Activated T-cell treated with anti-CD3 and anti-CD28 coated beads, Interleukin-2, amount 50 U/mL, for 72 hours (primary cell): ENCODE measurements around the gene CPN1. TPM values are rescaled to one million over a fixed set of nuclear protein-coding genes. Genes with fewer than 3 reads are reported as not detected.

Source experiments
- ATAC-seq, 2 donors: fragments of 150-1000 bp; cut with Tn5 transposase; replicated peaks in 1 of 2; 2 replicates each; pipeline ENCODE4 v1.10.0; 2021; ENCODE audit warnings: moderate library complexity in 2 of 2, mild to moderate bottlenecking in 1 of 2
- DNase-seq, 2 donors: peaks; one replicate each; pipeline ENCODE4 v3.0.0; 2021 to 2022; ENCODE audit warnings: mixed read lengths in 1 of 2
- H3K27ac Mint-ChIP-seq: one replicate; pipeline ENCODE4 v1.8.0; 2022; ENCODE audit warnings: mild to moderate bottlenecking, moderate library complexity, mixed read lengths
- H3K27me3 Mint-ChIP-seq: one replicate; pipeline ENCODE4 v1.8.0; 2022; ENCODE audit warnings: low read depth, mixed read lengths
- H3K36me3 Mint-ChIP-seq, 2 donors: one replicate each; pipeline ENCODE4 v1.8.0; 2022; ENCODE audit warnings: mixed read lengths in 2 of 2, mild to moderate bottlenecking in 1 of 2; ENCODE audit not compliant: insufficient read depth in 2 of 2
- H3K4me1 Mint-ChIP-seq: one replicate; pipeline ENCODE4 v1.8.0; 2022; ENCODE audit warnings: low read depth, mixed read lengths
- H3K4me3 Mint-ChIP-seq, 2 donors: one replicate each; pipeline ENCODE4 v1.8.0; 2022; ENCODE audit warnings: mild to moderate bottlenecking in 2 of 2, mixed read lengths in 2 of 2, moderate library complexity in 2 of 2
- H3K9me3 Mint-ChIP-seq, 2 donors: one replicate each; pipeline ENCODE4 v1.8.0; 2022; ENCODE audit warnings: mixed read lengths in 2 of 2
- total RNA-seq, 2 donors: library from RNA; stranded (reverse); gene quantifications; one replicate each; pipeline ENCODE4 v1.2.3, GENCODE V29; 2022

CPN1 gene
- total RNA-seq, 2 donors from 2014 or later: not detected

DNA sequence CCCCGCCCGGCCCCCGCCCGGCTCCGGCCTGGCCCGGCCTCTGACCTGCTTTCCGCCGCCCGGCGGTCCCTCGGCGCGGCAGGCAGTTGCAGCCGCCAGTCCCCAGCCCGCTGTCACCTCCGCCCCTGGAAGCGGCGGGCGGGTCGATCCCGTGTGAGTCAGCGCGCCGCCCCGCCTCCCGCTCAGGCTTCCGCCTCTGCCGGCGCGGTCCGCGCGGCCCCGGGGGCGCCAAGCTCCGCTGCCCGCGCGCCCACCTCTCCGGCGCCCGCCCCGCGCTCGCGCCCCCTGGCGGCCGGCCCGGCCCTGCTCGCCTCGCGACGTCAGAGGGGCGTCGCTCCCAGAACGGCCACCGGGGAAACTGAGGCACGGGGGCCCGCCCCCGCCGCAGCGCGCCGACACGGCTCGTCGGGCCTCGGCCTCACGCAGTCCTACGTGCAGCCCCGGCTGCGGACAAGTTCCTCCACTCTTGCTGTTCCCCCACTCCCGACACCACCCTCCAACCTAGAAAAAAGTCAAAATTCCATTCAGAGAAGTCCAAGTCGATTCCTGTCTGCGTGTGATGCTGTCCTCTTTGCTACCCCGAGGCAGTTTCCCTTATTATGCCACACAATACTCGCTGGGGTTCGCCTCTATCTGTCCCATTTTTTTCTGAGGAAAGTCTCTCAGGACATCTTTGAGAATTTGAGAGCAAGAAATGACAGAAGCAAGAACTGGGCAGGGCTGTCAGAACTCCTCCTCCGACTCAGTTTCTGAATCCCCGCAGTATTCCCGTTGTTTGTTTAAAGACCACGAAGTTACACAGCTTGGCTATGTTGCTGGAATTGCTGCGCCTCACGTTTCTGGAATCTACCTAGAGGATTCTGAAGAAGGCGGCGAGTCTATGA, 71.6 kb downstream of the CPN1 start, which contains the start of gene DNMBP:
Gene DNMBP, minus strand, starts transcription at position 155 of the 884 bp plus-strand sequence. CDS start 37,823 bp downstream, outside the sequence.
- peak within 1 kb of the TSS; percentile 89 to 93 for H3K4me3 Mint-ChIP-seq
- H3K36me3 Mint-ChIP-seq: no peaks in the 10 kb centered on the region
- peak within 1 kb of the TSS; percentile 47 for H3K27ac Mint-ChIP-seq
- H3K4me1 Mint-ChIP-seq: peaks cover 60% of the 10 kb centered on the region
- ATAC-seq (peak; percentile 96 to 97), DNase-seq (peak; percentile 89 to 90)
- peaks cover 22% of the 10 kb centered on the region for H3K27me3 Mint-ChIP-seq
- H3K9me3 Mint-ChIP-seq: no peaks in the 10 kb centered on the region

DNA sequence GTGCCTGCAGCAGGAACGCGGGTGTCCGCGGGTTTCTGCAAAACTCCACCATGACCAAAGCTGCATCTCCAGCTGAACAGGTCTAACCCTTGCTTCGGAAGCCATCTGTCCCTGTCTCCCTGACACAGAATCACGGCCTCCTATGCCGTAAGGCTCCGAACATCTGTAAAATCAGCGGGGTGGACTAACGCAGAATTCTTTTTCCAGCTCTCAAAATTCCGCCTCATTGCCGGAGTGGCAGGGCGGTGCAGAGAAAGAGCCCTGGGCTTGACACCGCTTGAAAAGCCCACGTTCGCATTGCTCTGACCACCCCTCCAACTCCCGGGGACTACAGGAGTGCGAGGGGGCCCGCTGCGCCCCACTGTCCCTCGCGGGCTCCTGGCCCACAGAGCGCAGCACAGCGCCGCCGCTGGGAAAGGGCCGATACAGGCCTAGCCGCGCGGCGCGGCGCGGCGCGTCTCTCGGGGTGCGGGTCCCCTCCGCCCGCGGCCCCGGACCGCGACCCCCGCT, 72.3 kb downstream of the CPN1 start:
- Mint-ChIP-seq H3K4me3 (peak overlapping the region; percentile 87 to 89), H3K27me3 (peaks cover 22% of the 10 kb centered on the region), H3K9me3 (no peaks in the 10 kb centered on the region), H3K36me3 (no peaks in the 10 kb centered on the region), H3K27ac (peak overlapping the region; percentile 18), H3K4me1 (peaks cover 61% of the 10 kb centered on the region)
- peak in 1 of 2 donors; percentile 1 for DNase-seq
- peak; percentile 75 to 80 for ATAC-seq

GRCh38 chr10:100008708-100009282, 72.9 kb downstream of the CPN1 start:
- Mint-ChIP-seq H3K9me3 (no peaks in the 10 kb centered on the region), H3K27me3 (peaks cover 22% of the 10 kb centered on the region), H3K4me1 (peaks cover 56% of the 10 kb centered on the region), H3K27ac (no peak overlapping the region), H3K4me3 (peak overlapping the region; percentile 87 to 89), H3K36me3 (no peaks in the 10 kb centered on the region)
- ATAC-seq: no peak
- no peak for DNase-seq

GRCh38 chr10:100008142-100008522, 73.5 kb downstream of the CPN1 start:
- no peak for ATAC-seq
- Mint-ChIP-seq H3K27ac (no peak overlapping the region), H3K4me3 (peak overlapping the region; percentile 32 to 89), H3K9me3 (no peaks in the 10 kb centered on the region), H3K4me1 (peaks cover 54% of the 10 kb centered on the region), H3K36me3 (no peaks in the 10 kb centered on the region), H3K27me3 (peaks cover 22% of the 10 kb centered on the region)
- no peak for DNase-seq

- no peak overlapping the region for H3K27ac Mint-ChIP-seq
- DNase-seq (no peak), ATAC-seq (no peak)
- no peaks in the 10 kb centered on the region for H3K36me3 Mint-ChIP-seq
- H3K4me3 Mint-ChIP-seq: peak overlapping the region; percentile 21 to 55
- H3K9me3 Mint-ChIP-seq: no peaks in the 10 kb centered on the region
- H3K4me1 Mint-ChIP-seq: peaks cover 54% of the 10 kb centered on the region
- H3K27me3 Mint-ChIP-seq: peaks cover 22% of the 10 kb centered on the region
Measured at GRCh38 chr10:100007231-100008141, 74.2 kb downstream of the CPN1 start.

DNA sequence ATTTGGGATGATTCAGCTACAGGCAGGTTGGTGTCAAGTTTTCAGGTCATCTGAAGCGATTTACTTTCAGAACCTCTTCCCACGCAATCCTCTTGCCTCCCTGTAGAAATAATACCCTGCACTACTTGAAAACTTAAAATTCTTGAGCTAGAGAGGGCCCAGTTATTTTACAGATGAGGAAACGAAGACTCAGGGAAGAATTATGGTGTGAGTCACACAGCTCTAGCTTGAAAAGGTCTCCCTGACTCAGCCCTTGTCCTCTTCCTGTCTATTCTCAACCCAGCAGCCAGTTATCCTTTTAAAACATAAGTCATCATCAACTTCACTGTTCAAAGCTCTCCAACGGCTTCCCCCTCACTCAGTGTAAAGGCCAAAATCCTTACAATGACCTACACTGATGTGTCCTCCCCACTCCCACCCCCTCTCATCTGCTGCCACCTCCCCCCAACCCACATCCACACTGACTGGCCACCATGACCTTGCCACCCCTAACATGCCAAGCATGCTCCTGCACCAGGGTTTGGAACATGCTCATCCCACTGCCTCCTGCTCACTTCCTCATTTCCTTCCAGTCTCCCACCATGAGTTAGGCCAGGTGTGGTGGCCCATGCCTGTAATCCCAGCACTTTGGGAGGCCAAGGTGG, 75.3 kb downstream of the CPN1 start:
- peak overlapping the region; percentile 42 to 68 for H3K4me3 Mint-ChIP-seq
- ATAC-seq (peak; percentile 53 to 59), DNase-seq (peak; percentile 6 to 30)
- no peaks in the 10 kb centered on the region for H3K36me3 Mint-ChIP-seq
- H3K27me3 Mint-ChIP-seq: peaks cover 22% of the 10 kb centered on the region
- H3K9me3 Mint-ChIP-seq: no peaks in the 10 kb centered on the region
- H3K4me1 Mint-ChIP-seq: peaks cover 54% of the 10 kb centered on the region
- peak overlapping the region; percentile 6 for H3K27ac Mint-ChIP-seq

DNA sequence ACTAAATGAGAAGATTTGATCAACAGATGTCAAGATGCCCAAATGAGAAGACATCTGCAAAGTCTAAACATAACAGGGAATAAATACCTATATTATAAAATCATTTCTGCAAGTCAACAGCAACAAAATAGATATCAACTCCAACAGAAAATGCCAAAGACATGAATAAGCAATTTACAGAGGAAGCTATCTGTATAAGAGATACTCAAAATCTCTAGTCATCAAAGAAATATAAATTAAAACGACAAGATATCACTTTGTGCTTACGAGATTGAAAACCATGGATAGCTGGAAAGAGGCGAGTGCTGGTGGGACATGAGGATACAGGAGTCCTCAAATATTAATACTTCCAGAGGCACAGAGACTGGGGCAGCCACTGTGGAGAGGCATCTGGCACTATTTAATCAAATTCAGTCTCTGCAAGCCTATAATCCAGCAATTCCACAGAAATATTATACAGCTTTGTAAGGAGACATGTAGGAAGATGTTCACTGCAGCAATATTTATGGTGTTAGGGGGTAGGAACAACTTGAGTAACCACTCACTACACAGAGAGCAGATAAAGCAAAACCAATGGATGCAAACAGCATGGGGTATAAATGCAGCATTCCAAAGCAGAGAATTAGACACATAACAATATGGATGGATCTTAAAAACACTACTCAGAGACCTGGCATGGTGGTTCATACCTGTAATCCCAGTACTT, 76.7 kb downstream of the CPN1 start:
- H3K36me3 Mint-ChIP-seq: no peaks in the 10 kb centered on the region
- no peak for ATAC-seq
- no peaks in the 10 kb centered on the region for H3K9me3 Mint-ChIP-seq
- H3K4me1 Mint-ChIP-seq: peaks cover 43% of the 10 kb centered on the region
- H3K27ac Mint-ChIP-seq: no peak overlapping the region
- no peak for DNase-seq
- no peak overlapping the region for H3K4me3 Mint-ChIP-seq
- H3K27me3 Mint-ChIP-seq: peaks cover 11% of the 10 kb centered on the region

- Mint-ChIP-seq H3K9me3 (no peaks in the 10 kb centered on the region), H3K27me3 (no peaks in the 10 kb centered on the region), H3K4me3 (no peak overlapping the region), H3K4me1 (peaks cover 6% of the 10 kb centered on the region), H3K36me3 (no peaks in the 10 kb centered on the region), H3K27ac (no peak overlapping the region)
- ATAC-seq (no peak), DNase-seq (no peak)
Measured at GRCh38 chr10:100000109-100000644, 81.5 kb downstream of the CPN1 start.

DNA sequence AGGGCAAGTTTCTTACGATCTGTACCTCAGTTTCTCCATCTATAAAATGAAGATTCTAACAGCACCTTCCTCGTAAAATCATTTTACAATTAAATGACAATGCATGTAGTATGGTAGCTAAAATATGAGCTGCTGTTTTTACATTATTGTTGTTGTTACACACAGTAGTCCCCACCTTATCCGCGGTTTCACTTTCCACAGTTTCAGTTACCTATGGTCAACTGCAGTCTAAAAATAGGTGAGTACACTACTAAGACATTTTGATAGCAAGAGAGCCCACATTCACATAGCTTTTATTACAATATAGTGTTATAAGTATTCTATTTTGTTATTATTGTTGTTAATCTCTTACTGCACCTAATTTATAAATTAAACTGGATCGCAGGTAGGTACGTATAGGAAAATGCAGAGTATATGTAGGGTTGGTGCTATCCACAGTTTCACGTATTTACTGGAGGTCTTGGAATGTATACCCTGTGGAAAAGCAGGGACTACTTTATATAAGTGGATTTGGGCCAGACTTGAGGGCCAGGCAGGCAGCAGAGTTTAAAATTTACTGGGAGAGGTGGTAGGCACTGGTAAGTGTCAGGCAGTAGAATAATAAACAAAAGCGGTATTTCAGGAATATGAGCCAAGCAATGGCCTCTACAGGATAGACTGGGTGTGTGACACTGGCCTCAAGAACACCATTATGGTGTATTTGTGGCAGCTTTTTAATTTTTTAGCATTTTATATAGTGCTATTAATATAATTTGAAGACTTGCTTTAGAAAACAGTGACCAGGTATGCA, 82.2 kb downstream of the CPN1 start:
- H3K4me1 Mint-ChIP-seq: peaks cover 9% of the 10 kb centered on the region
- H3K4me3 Mint-ChIP-seq: no peak overlapping the region

GRCh38 chr10:99998889-99999288, 82.8 kb downstream of the CPN1 start:
- Mint-ChIP-seq H3K9me3 (no peaks in the 10 kb centered on the region), H3K4me3 (no peak overlapping the region), H3K27ac (no peak overlapping the region), H3K27me3 (no peaks in the 10 kb centered on the region), H3K4me1 (peaks cover 15% of the 10 kb centered on the region), H3K36me3 (no peaks in the 10 kb centered on the region)
- no peak for DNase-seq
- no peak for ATAC-seq

More for the DNA sequence above, 82.2 kb downstream of the CPN1 start:
- DNase-seq (no peak), ATAC-seq (no peak)
- Mint-ChIP-seq H3K36me3 (no peaks in the 10 kb centered on the region), H3K9me3 (no peaks in the 10 kb centered on the region), H3K27ac (no peak overlapping the region), H3K27me3 (no peaks in the 10 kb centered on the region)
